ENCODE data around the gene RNLS.
"Not testable (repeated sequence)": the region's sequence is repeated elsewhere in the genome, so short reads cannot be mapped to it uniquely, and the experiment has no call there.

Gene RNLS

GRCh38 chr10:88521791-88522190 is 61.3 kb downstream of the RNLS start:
- DNase-seq = no peak

GRCh38 chr10:88515235-88515634 is 67.9 kb downstream of the RNLS start:
- DNase-seq = no peak

GRCh38 chr10:88512599-88512998 is 70.5 kb downstream of the RNLS start:
- DNase-seq = no peak

DNA sequence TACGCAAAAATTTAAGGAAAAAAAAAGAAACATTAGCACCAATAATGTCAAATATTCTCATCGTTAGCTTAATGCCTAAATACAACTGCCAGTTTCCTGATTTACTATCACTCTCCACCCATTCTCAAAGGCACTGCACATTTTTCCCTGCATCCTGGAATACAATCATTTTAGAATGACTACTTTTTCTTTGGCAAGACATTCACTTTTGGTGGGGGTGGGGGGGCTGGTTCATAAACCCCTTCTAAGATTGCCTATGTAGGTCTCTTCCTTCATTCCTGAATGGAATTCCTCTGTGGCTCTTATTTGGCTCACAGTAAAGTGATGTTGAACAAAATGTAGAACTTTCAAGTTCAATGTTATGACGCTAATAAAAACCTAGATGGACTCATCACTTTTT is 74.3 kb downstream of the RNLS start:
- no peak for DNase-seq

DNA sequence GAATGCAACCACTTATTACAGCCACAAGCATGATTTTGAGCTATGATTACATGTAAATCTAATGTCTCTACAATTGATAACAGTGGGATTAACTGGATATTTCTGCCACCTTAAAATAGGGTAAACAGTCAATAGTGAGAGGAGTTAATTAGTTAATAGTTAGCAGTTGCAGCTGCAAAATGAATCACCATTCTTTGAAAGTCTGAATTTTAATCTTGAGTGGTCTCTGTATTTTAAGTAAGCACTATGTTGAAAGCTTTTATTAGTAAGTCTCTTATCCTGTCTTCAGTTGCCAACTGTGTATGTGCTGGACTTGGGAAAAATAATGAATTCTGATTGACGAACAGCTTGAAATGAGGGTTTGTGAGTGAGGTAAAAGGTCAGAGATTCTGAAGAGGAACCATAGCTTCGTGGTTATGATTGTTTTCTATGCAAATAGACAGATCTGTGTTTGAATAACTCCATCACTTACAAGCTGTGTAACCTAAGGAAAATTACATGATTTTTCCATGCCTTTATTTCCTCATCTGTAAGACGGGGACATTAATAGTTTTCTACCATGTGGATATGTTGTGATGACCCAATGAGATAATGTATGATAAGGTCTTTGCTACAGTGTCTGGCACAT is 75.2 kb downstream of the RNLS start:
- no peak for DNase-seq

DNA sequence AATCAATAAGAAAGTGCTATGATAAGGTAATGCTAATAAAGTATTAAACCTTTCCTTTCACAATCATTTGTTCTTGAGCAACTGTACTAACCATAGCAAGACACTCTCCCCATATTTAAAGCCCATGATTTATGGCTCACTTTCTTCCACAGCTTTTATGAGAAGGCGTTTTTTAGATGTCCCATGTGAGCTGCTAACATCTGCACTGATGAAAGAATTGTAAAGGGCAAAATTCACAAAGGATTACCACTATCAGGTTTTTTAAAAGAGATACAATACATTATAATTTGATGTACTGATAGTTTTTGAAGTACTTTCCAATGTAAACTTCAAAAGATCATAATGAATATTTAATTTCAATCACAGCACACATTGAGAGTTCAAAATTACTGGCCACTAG is 75.7 kb downstream of the RNLS start:
- DNase-seq = no peak

GRCh38 chr10:88505680-88506215 is 77.4 kb downstream of the RNLS start:
- DNase-seq = no peak

GRCh38 chr10:88505265-88505664 is 77.9 kb downstream of the RNLS start:
- DNase-seq = no peak

DNA sequence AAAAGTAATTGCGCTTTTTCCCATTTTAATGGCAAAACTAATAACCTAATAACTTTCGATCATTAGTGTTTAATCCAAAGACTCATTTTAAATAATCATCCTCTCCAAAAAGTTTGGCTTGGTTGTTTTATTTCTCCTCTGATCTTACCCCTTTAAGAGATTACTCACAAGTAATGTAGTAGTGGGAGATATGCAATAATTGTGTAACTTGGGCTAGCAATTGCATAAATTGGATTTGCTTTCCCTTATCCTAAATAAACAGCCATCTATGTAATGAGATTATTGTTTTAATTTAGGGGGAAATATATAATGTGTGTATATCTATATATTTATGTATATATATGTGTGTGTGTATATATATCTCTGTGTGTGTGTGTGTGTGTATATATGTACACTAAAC is 82.5 kb downstream of the RNLS start:
- no peak for DNase-seq

DNA sequence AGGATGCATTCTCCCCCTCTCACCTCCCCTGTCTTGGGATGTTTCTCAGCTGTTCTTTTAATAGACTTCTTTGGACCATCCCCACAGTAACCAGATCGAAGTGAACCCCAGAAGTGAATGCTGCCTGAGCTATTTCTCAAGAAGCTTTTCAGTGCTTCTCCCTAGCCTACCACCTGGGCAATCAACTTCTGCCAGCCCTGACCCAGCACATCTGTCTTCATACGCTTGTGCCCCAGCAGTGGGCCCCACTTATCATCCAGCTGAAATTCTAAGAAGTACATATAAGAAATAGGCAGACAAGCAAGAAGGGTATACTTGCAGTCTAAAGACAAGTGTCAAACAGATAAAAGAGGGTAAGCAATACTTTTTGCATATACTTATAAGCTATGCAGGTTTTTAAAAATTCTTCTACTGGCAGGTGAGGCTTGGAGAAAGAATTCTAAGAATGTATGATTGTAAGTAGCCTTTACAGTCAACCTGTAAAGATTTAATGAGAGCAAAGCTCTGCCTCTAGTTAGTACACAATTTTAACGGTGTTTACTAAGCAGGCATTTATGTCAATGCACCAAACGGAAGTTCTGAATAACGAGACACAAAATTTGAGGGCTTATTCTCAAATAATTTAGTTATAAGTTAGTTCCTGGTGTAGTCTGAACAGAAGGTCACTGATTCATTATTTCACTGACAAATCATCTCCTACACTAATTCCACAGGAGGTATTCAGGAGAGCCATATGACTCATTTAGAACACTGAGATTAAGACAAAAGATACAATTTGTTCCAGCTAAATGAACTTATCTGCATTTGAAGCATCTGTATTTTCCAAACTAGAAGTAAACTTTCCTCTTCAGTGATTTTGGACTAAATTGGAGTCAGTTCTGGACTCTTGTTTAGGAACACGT is 83.3 kb downstream of the RNLS start:
- DNase-seq = no peak

- no peak for DNase-seq
These were observed 85.2 kb downstream of the RNLS start for GRCh38 chr10:88497913-88498312.

DNA sequence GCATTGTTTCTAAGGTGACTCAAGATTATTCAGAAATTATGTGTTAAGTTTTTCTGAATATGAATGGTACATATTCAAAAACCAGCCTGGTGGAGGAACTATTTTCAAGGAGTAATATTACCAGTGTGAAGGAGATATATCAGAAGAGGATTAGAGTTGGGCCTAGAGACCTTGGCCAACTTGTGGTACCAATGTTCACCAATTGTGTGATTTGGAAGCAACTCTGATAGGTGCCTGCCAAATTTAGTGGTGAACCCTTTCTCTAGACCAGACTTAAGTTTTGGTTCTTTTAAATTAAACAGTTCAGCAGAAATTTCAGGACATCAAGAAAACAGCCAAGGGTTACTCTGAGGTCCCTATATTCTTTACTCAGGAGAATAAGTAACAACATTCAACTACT is 88.6 kb downstream of the RNLS start:
- no peak for DNase-seq

DNA sequence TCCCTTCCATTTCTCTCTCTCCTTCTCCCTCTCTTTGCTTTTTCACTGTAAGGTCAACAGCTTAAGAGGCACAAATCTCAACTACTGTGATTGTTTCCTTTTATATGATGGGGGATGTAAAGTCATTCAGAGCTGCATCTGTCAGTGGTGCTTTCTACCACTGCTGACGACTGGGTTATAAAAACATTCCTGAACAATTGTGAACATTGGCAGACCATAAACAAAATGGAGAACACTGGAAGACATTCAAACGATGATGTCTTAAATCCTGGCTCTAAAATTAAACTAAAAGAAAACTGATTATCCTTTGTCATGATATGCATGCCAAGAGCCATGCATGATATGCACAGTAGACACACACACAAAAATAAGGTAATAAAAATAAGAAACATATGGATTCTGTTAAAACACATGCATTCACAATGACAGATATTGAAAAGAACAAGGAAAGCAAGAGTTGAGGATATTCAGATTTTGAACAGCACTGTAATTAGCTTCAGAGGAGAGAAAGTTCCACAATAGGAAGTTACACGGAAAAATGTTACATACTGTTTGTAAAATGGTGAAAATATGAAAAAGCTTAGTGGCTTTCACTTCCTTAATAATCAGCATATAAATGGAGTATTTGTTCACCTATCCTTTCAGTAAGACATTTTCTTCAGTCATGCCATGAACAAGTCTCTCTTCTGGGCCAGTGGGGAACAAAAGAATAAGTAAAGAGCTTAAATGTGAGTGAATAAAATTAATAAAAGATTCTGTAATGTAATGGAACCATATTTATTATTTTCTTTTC is 89.2 kb downstream of the RNLS start:
- no peak for DNase-seq

DNA sequence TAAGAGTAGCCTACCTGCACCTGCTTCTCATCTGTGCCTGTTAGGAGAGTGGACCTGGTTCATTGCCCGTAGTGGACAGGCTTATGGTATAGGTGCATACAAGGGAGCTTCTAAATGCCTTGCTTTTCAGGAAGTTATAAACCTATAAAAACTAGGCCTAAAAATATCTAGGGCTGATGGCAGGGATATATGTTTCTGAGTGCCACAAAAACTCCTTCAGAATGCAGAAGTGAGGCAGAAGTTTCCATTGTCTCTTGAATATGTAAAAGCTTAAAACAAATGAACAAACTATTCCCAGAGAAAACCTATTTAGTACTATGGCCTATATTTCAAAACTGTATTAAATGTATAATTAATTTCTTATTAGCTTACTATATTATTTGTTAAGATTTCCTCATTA is 91.8 kb downstream of the RNLS start:
- DNase-seq = no peak

- no peak for DNase-seq
These were observed 92.7 kb downstream of the RNLS start for GRCh38 chr10:88490231-88490980.

DNA sequence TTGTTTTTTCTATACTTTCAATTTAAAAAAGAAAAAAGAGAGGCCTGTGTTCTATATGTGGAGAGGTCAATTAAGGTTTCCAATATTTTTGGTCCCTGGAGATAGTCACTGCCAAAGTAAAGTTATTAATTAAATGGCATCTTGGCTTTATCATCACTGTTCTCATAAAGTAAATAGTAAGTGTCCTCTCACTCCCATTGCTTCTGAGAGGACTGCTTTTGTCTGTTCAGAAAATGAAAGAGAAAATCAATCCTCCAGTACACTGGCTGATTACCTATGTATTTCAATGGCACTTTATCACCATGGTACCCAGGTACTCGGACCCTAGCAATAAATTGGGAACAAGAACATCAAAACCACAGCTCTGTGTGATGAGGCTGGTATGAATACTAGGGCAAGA is 94.0 kb downstream of the RNLS start:
- no peak for DNase-seq

- not testable (repeated sequence) for DNase-seq
These were observed 96.3 kb downstream of the RNLS start for GRCh38 chr10:88486816-88487215.

DNA sequence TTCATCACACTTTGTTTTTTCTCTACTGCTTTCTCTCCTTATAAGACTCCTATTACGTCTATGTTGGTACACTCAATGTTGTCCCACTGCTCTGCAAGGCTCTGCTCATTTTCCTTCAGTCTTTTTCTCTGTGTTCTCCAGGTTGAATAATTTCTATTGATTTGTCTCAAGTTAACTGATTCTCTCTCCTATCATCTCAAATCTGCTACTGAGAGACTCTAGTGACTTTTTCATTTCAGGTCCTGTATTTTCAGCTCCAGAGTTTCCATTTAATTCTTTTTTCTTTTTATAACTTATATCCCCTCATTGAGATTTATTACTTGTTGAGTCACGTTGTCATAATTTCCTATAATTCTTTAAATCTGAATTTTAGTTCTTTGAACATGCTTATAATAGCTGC is 100.9 kb downstream of the RNLS start:
- DNase-seq = no peak

- no peak for DNase-seq
These were observed 104.9 kb downstream of the RNLS start for GRCh38 chr10:88478256-88478655.

DNA sequence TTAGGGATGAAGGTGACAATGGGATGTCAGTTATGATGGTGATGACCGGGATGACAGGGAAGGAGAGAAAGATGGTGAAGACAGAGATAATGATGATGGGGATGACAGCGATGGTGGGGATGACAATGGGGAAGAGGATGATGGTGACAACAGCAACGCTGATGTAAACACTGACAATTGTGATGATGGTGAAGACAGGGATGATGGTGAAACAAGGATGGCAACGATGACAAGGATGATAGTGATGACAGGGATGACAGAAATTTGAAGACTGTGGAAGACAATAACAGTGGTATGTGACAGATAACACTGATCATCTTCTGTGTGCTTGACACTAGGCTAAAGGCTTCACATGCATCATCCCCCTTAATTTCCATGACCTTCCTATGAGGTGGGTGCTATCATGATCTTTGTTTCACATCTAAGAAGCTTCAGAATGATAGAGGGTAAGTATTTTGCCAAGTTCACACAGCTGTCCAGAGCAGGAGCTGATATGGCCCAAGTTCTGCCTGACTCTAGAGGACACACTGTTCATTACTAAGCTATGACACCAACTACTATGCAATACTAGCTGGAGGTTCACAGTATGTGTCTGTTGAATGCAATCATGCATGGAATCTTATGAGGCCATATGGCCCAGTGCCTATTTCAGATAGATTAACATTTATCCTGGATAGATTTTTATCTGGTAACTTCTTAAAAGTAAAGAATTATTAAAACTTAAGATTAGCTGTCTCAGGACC is 105.6 kb downstream of the RNLS start:
- DNase-seq = no peak

DNA sequence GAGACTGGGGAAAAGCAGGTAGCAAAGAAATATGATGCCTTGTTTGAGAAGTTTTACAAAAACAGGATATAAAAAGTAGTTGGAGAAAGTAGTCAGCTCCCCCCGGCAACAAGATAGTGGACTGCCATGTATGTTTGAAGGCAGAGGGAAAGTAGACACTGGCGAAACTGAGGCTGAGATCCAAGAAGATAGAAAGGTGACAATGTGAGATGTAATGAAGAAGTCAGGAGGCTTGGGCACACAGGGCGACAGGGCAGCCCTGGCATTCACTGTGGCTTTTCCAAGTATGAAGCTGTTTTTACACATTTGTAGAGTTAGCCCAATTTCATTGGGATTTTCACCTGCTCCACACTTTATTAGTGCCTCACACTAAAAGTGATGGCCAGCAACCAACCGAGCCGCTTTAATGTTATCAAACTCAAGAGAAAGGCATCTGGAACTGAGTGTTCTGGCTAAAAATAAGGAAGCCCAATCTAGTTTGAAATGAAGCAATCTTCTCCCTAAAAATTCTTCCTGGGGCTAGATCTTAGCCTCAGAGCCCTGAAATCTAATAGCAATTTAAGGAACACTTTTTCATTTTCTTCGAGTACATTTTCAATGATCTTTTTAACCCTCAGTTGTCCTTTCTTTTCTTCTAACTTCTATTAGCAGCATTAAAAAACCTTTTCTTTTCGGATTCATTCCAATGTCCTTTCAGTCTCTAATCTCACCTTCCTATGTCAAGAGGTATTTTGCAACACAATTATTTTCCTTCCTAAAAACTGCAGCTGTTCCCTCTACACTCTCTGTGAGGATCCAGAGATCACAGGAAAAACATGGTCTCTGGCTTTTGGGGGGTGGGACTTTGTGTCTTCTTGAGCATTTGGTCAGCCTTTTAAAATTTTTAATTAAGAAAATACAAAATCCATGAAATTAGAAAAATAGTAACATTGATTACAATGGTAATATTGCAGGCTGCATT is 108.0 kb downstream of the RNLS start:
- no peak for DNase-seq

All from CD4-positive, alpha-beta T cell treated with Interleukin-4 for 1 hour (primary cell).